ENCODE data around the gene ZNF483.
"Not testable (repeated sequence)": the region's sequence is repeated elsewhere in the genome, so short reads cannot be mapped to it uniquely, and the experiment has no call there.

The ZNF483 gene

DNA sequence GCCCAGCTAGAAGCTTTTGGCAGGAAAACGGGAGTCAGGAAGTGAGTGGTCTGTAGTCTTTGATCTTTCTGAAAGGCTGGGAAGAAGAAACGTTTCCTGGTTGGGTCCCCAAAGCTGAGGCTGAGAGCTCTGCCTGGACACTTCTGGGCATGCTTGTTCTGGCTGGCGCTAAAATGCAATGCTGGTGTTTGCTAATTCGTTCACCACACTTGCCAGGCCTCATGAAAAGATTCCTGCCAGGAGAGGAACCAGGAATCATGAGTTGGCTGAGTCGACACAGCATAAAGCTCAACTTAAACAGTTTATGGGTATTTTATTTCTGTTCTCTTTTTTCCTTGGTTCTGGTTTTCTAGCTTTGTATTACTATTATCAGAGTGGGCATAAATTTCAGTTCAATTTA is 85.2 kb downstream of the ZNF483 start:
- Histone ChIP-seq H3K4me1 (ENCODE audit: insufficient read depth, low read length, poor library complexity, severe bottlenecking) (no peaks in the 10 kb centered on the region), H3K36me3 (ENCODE audit: insufficient read depth, low read length) (no peaks in the 10 kb centered on the region), H3K4me3 (ENCODE audit: low read length, poor library complexity, severe bottlenecking) (no peak overlapping the region), H3K9me2 (replicated peaks; ENCODE audit: low read depth, low read length) (no peaks in the 10 kb centered on the region), H3K79me2 (ENCODE audit: insufficient read depth, low read length) (no peaks in the 10 kb centered on the region), H2AFZ (ENCODE audit: low read length) (no peak overlapping the region), H4K20me1 (ENCODE audit: insufficient read depth, low read length, poor library complexity, severe bottlenecking) (no peaks in the 10 kb centered on the region), H3K9ac (ENCODE audit: low read depth, low read length, poor library complexity, severe bottlenecking) (no peak overlapping the region), H3F3A (ENCODE audit: low read depth) (no peaks in the 10 kb centered on the region), H3K9me3 (ENCODE audit: insufficient read depth, low read depth, low read length) (no peaks in the 10 kb centered on the region), H3K27me3 (ENCODE audit: insufficient read depth, low read length, poor library complexity, severe bottlenecking) (no peaks in the 10 kb centered on the region), H3K4me2 (ENCODE audit: low read depth, low read length, poor library complexity, severe bottlenecking) (no peak overlapping the region)
- TF ChIP-seq, protein P1, sequence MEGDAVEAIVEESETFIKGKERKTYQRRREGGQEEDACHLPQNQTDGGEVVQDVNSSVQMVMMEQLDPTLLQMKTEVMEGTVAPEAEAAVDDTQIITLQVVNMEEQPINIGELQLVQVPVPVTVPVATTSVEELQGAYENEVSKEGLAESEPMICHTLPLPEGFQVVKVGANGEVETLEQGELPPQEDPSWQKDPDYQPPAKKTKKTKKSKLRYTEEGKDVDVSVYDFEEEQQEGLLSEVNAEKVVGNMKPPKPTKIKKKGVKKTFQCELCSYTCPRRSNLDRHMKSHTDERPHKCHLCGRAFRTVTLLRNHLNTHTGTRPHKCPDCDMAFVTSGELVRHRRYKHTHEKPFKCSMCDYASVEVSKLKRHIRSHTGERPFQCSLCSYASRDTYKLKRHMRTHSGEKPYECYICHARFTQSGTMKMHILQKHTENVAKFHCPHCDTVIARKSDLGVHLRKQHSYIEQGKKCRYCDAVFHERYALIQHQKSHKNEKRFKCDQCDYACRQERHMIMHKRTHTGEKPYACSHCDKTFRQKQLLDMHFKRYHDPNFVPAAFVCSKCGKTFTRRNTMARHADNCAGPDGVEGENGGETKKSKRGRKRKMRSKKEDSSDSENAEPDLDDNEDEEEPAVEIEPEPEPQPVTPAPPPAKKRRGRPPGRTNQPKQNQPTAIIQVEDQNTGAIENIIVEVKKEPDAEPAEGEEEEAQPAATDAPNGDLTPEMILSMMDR (conservative IDR thresholded peaks at IDR 0.05; ENCODE audit: low read length): no peak
- TF ChIP-seq EZH2phosphoT487 (IDR thresholded peaks at IDR 0.05; ENCODE audit: borderline replicate concordance): no peak

DNA sequence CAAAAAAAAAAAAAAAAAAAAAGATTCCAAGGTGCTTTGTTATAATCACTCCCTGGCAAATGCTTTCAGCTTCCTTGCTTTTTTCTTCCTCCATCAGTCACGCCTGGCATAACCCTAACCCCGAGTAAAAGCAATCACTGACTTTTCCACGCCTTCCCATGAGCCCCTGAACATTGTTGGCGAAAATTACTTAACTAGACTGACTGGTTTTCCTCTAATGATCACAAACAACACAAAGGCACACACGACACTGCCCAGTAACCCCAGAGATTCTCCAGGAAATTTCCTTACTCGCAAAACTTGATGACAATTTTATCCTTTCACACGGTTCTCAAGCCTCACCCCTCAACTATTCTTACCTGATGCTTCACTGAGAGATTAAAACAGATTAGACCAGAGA is 85.9 kb downstream of the ZNF483 start:
- Histone ChIP-seq H3K4me2 (ENCODE audit: low read depth, low read length, poor library complexity, severe bottlenecking) (no peak overlapping the region), H2AFZ (ENCODE audit: low read length) (no peak overlapping the region)

DNA sequence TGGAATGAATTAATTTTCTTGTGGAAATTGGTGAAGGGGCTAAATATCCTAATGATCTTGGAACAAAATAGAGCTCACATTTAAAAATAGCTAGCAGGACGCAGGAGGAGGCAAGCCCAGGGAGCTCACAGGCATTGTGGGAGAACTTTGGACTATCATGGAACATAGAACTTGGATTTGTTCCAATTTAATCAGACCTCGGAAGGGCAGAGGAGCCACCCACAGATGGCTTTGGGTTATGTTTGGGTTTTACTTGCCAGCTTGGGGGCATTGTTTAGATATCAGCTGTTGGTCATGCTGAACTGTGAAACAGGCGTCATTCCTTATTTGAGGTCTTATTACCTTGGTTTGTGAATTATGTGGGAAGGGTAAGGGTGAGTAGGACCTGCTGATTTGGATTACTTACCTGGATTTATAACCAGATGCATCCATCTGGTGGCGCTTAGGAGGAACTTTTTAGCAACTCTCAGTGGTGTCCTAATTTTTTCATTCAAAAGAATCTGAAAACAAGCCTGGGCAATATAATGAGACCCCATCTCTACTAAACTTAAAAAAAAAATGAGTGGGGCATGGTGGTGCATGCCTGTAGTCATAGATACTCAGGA is 88.6 kb downstream of the ZNF483 start:
- H3K9me3 ChIP-seq (ENCODE audit: insufficient read depth, low read depth, low read length): no peaks in the 10 kb centered on the region
- H3K4me3 ChIP-seq (ENCODE audit: low read length, poor library complexity, severe bottlenecking): no peak overlapping the region
- H3F3A ChIP-seq (ENCODE audit: low read depth): no peaks in the 10 kb centered on the region
- no peaks in the 10 kb centered on the region for H3K27me3 ChIP-seq (ENCODE audit: insufficient read depth, low read length, poor library complexity, severe bottlenecking)
- no peaks in the 10 kb centered on the region for H3K4me1 ChIP-seq (ENCODE audit: insufficient read depth, low read length, poor library complexity, severe bottlenecking)
- no peaks in the 10 kb centered on the region for H3K79me2 ChIP-seq (ENCODE audit: insufficient read depth, low read length)
- no peaks in the 10 kb centered on the region for H3K36me3 ChIP-seq (ENCODE audit: insufficient read depth, low read length)
- H3K9ac ChIP-seq (ENCODE audit: low read depth, low read length, poor library complexity, severe bottlenecking): no peak overlapping the region
- no peaks in the 10 kb centered on the region for H4K20me1 ChIP-seq (ENCODE audit: insufficient read depth, low read length, poor library complexity, severe bottlenecking)
- H3K4me2 ChIP-seq (ENCODE audit: low read depth, low read length, poor library complexity, severe bottlenecking): no peak overlapping the region
- H3K9me2 ChIP-seq (replicated peaks; ENCODE audit: low read depth, low read length): no peaks in the 10 kb centered on the region
- H2AFZ ChIP-seq (ENCODE audit: low read length): no peak overlapping the region
- no peak for TF ChIP-seq EZH2phosphoT487 (IDR thresholded peaks at IDR 0.05; ENCODE audit: borderline replicate concordance)
- TF ChIP-seq, protein P1 (conservative IDR thresholded peaks at IDR 0.05; ENCODE audit: low read length): no peak

More for the DNA sequence above, 85.9 kb downstream of the ZNF483 start:
- Histone ChIP-seq H4K20me1 (ENCODE audit: insufficient read depth, low read length, poor library complexity, severe bottlenecking) (no peaks in the 10 kb centered on the region), H3F3A (ENCODE audit: low read depth) (no peaks in the 10 kb centered on the region), H3K36me3 (ENCODE audit: insufficient read depth, low read length) (no peaks in the 10 kb centered on the region), H3K4me3 (ENCODE audit: low read length, poor library complexity, severe bottlenecking) (no peak overlapping the region), H3K9me3 (ENCODE audit: insufficient read depth, low read depth, low read length) (no peaks in the 10 kb centered on the region), H3K27me3 (ENCODE audit: insufficient read depth, low read length, poor library complexity, severe bottlenecking) (no peaks in the 10 kb centered on the region), H3K79me2 (ENCODE audit: insufficient read depth, low read length) (no peaks in the 10 kb centered on the region), H3K4me1 (ENCODE audit: insufficient read depth, low read length, poor library complexity, severe bottlenecking) (no peaks in the 10 kb centered on the region), H3K9ac (ENCODE audit: low read depth, low read length, poor library complexity, severe bottlenecking) (no peak overlapping the region), H3K9me2 (replicated peaks; ENCODE audit: low read depth, low read length) (no peaks in the 10 kb centered on the region)
- no peak for TF ChIP-seq EZH2phosphoT487 (IDR thresholded peaks at IDR 0.05; ENCODE audit: borderline replicate concordance)

DNA sequence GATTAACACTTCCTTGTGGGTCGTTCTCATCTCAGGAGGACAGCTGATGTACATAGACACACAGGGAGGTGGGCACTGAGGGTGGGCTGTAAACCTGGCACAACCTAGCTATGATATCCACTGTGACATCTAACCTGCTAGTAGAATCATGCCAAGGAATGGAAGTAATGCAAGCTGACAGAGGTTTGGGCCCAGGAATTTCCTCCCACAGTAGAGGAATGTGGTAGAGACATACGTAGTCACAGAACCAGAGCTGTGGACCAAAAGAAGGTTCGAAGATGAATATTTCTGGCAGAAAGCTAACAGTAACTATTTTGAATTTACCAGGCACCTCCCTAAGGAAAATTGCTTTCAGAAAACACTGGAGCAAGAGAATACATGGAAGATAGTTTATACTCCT is 90.9 kb downstream of the ZNF483 start:
- Histone ChIP-seq H3K27me3 (ENCODE audit: insufficient read depth, low read length, poor library complexity, severe bottlenecking) (no peaks in the 10 kb centered on the region), H3K4me1 (ENCODE audit: insufficient read depth, low read length, poor library complexity, severe bottlenecking) (no peaks in the 10 kb centered on the region)
- no peak for TF ChIP-seq EZH2phosphoT487 (IDR thresholded peaks at IDR 0.05; ENCODE audit: borderline replicate concordance)
- TF ChIP-seq, protein P1 (conservative IDR thresholded peaks at IDR 0.05; ENCODE audit: low read length): no peak

DNA sequence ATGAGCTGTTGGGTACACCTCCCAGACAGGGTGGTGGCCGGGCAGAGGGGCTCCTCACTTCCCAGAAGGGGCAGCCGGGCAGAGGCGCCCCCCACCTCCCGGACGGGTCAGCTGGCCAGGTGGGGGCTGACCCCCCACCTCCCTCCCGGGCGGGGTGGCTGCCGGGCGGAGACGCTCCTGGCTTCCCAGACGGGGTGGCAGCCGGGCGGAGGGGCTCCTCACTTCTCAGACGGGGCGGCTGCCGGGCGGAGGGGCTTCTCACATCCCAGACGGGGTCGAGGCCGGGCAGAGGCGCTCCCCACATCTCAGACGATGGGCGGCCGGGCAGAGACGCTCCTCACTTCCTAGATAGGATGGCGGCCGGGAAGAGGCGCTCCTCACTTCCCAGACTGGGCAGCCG is 92.4 kb downstream of the ZNF483 start:
- not testable (repeated sequence) for H3K4me1 ChIP-seq (ENCODE audit: insufficient read depth, low read length, poor library complexity, severe bottlenecking); H3K4me2 ChIP-seq (ENCODE audit: low read depth, low read length, poor library complexity, severe bottlenecking); H3K9me2 ChIP-seq (replicated peaks; ENCODE audit: low read depth, low read length)

More for the DNA sequence above, 90.9 kb downstream of the ZNF483 start:
- Histone ChIP-seq H4K20me1 (ENCODE audit: insufficient read depth, low read length, poor library complexity, severe bottlenecking) (no peaks in the 10 kb centered on the region), H3K79me2 (ENCODE audit: insufficient read depth, low read length) (no peaks in the 10 kb centered on the region), H3K9ac (ENCODE audit: low read depth, low read length, poor library complexity, severe bottlenecking) (no peak overlapping the region), H3K4me2 (ENCODE audit: low read depth, low read length, poor library complexity, severe bottlenecking) (no peak overlapping the region), H3F3A (ENCODE audit: low read depth) (no peaks in the 10 kb centered on the region), H2AFZ (ENCODE audit: low read length) (no peak overlapping the region), H3K9me2 (replicated peaks; ENCODE audit: low read depth, low read length) (no peaks in the 10 kb centered on the region), H3K9me3 (ENCODE audit: insufficient read depth, low read depth, low read length) (no peaks in the 10 kb centered on the region), H3K4me3 (ENCODE audit: low read length, poor library complexity, severe bottlenecking) (no peak overlapping the region), H3K36me3 (ENCODE audit: insufficient read depth, low read length) (no peaks in the 10 kb centered on the region)

More for the DNA sequence above, 92.4 kb downstream of the ZNF483 start:
- not testable (repeated sequence) for H2AFZ ChIP-seq (ENCODE audit: low read length); H3K27me3 ChIP-seq (ENCODE audit: insufficient read depth, low read length, poor library complexity, severe bottlenecking); H3K9ac ChIP-seq (ENCODE audit: low read depth, low read length, poor library complexity, severe bottlenecking); H3F3A ChIP-seq (ENCODE audit: low read depth); H3K36me3 ChIP-seq (ENCODE audit: insufficient read depth, low read length); H3K79me2 ChIP-seq (ENCODE audit: insufficient read depth, low read length); H3K9me3 ChIP-seq (ENCODE audit: insufficient read depth, low read depth, low read length); H4K20me1 ChIP-seq (ENCODE audit: insufficient read depth, low read length, poor library complexity, severe bottlenecking); H3K4me3 ChIP-seq (ENCODE audit: low read length, poor library complexity, severe bottlenecking)
